ENCODE data around the gene FARP1. TPM values are rescaled to one million over a fixed set of nuclear protein-coding genes. Genes with fewer than 3 reads are reported as not detected.

Gene FARP1
- total and polyA plus RNA-seq, 2 of the 13 experiments (the other 11 are each of a cell fraction or from before 2014, with no cell fraction given): 70.6 to 126 TPM

DNA sequence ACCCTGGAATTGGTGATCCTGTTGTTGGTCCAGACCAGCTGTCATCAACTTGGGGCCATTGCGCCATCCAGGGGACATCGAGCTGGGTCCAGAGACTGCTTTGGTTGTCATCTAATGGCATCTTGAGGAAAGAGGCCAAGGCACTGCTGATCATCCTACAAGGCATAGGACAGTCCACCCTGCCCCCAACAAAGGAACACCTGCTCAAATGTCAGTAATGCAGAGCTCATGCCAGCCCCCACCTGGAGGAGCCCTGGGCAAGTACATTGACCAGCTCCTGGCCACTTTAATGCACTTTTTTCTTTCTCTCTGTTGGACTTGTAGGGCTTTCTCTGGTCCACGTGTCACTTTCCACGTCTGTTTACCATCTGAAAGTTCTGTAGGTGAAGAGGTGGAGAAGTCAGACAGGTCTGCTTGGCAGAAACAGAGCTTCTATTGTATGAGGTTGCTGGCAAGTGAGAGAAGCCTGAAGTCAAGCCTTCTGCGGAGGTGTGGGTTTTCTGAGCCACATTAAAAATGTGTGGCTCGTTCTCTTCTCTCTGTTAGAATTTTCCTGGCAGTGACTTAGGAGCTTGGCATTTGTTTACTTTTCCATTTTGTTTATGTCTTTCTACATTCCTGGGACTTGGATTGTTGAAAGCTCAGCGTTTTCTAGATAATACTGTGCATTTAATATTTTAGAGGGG lies 158.2 kb downstream of the FARP1 start (continued):
- TF ChIP-seq ZNF335 (CRISPR knock-in tag; IDR thresholded peaks at IDR 0.05) (no peak), ASH2L (IDR thresholded peaks at IDR 0.05; ENCODE audit: insufficient read length, low read depth, low read length) (no peak), KLF16 (CRISPR knock-in tag; IDR thresholded peaks at IDR 0.05) (no peak), ZNF546 (CRISPR knock-in tag; conservative IDR thresholded peaks at IDR 0.05) (no peak), XRCC5 (optimal IDR thresholded peaks at IDR 0.05; ENCODE audit: low read length) (peak; percentile 17), ZNF430 (CRISPR knock-in tag; IDR thresholded peaks at IDR 0.05) (no peak; the same call in 1 of the 2 replicates), ZNF761 (CRISPR knock-in tag; conservative IDR thresholded peaks at IDR 0.05) (0 out of 2 replicates have a peak, but pooled peaks have one; percentile 29), FIP1L1 (IDR thresholded peaks at IDR 0.05; ENCODE audit: borderline replicate concordance, insufficient read depth, low read depth, low read length) (no peak), GPN1 (CRISPR knock-in tag; IDR thresholded peaks at IDR 0.05; ENCODE audit: borderline replicate concordance) (no peak), KLF6 (CRISPR knock-in tag; IDR thresholded peaks at IDR 0.05) (no peak), ZNF878 (CRISPR knock-in tag; IDR thresholded peaks at IDR 0.05) (no peak), MAZ (IDR thresholded peaks at IDR 0.05; ENCODE audit: borderline replicate concordance, low read depth, low read length) (no peak), MAZ (CRISPR knock-in tag; IDR thresholded peaks at IDR 0.05; ENCODE audit: low read depth) (no peak), EP300 (IDR thresholded peaks at IDR 0.05; ENCODE audit: low read depth in 2 of 2, low read length in 2 of 2) (peak in 1 of 2 experiments; percentile 52; a peak in 2 of 4 replicates), EP300 (CRISPR knock-in tag; IDR thresholded peaks at IDR 0.05; ENCODE audit: borderline replicate concordance) (peak; percentile 43; the same call in 1 of the 2 replicates), ZSCAN21 (CRISPR knock-in tag; IDR thresholded peaks at IDR 0.05; ENCODE audit: borderline replicate concordance) (no peak), PTBP1 (IDR thresholded peaks at IDR 0.05; ENCODE audit: low read depth, low read length, poor library complexity, severe bottlenecking) (no peak)
- TF ChIP-seq, protein P1, sequence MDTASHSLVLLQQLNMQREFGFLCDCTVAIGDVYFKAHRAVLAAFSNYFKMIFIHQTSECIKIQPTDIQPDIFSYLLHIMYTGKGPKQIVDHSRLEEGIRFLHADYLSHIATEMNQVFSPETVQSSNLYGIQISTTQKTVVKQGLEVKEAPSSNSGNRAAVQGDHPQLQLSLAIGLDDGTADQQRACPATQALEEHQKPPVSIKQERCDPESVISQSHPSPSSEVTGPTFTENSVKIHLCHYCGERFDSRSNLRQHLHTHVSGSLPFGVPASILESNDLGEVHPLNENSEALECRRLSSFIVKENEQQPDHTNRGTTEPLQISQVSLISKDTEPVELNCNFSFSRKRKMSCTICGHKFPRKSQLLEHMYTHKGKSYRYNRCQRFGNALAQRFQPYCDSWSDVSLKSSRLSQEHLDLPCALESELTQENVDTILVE (CRISPR knock-in tag; IDR thresholded peaks at IDR 0.05): peak; percentile 71; the same call in 1 of the 2 replicates
- TF ChIP-seq, protein P2, sequence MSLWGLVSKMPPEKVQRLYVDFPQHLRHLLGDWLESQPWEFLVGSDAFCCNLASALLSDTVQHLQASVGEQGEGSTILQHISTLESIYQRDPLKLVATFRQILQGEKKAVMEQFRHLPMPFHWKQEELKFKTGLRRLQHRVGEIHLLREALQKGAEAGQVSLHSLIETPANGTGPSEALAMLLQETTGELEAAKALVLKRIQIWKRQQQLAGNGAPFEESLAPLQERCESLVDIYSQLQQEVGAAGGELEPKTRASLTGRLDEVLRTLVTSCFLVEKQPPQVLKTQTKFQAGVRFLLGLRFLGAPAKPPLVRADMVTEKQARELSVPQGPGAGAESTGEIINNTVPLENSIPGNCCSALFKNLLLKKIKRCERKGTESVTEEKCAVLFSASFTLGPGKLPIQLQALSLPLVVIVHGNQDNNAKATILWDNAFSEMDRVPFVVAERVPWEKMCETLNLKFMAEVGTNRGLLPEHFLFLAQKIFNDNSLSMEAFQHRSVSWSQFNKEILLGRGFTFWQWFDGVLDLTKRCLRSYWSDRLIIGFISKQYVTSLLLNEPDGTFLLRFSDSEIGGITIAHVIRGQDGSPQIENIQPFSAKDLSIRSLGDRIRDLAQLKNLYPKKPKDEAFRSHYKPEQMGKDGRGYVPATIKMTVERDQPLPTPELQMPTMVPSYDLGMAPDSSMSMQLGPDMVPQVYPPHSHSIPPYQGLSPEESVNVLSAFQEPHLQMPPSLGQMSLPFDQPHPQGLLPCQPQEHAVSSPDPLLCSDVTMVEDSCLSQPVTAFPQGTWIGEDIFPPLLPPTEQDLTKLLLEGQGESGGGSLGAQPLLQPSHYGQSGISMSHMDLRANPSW (CRISPR knock-in tag; IDR thresholded peaks at IDR 0.05; ENCODE audit: borderline replicate concordance): no peak
- TF ChIP-seq, protein P3, sequence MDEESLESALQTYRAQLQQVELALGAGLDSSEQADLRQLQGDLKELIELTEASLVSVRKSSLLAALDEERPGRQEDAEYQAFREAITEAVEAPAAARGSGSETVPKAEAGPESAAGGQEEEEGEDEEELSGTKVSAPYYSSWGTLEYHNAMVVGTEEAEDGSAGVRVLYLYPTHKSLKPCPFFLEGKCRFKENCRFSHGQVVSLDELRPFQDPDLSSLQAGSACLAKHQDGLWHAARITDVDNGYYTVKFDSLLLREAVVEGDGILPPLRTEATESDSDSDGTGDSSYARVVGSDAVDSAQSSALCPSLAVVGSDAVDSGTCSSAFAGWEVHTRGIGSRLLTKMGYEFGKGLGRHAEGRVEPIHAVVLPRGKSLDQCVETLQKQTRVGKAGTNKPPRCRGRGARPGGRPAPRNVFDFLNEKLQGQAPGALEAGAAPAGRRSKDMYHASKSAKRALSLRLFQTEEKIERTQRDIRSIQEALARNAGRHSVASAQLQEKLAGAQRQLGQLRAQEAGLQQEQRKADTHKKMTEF (CRISPR knock-in tag; IDR thresholded peaks at IDR 0.05): 0 out of 2 replicates have a peak, but pooled peaks have one; percentile 27
- TF ChIP-seq, protein P4, sequence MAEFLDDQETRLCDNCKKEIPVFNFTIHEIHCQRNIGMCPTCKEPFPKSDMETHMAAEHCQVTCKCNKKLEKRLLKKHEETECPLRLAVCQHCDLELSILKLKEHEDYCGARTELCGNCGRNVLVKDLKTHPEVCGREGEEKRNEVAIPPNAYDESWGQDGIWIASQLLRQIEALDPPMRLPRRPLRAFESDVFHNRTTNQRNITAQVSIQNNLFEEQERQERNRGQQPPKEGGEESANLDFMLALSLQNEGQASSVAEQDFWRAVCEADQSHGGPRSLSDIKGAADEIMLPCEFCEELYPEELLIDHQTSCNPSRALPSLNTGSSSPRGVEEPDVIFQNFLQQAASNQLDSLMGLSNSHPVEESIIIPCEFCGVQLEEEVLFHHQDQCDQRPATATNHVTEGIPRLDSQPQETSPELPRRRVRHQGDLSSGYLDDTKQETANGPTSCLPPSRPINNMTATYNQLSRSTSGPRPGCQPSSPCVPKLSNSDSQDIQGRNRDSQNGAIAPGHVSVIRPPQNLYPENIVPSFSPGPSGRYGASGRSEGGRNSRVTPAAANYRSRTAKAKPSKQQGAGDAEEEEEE (CRISPR knock-in tag; IDR thresholded peaks at IDR 0.05; ENCODE audit: borderline replicate concordance): no peak

Measured in HepG2 (cell line).